HepG2 (cell line): ENCODE results near the gene DHX8. TPM values are rescaled to one million over a fixed set of nuclear protein-coding genes. Genes with fewer than 3 reads are reported as not detected.
A peak's percentile ranks its signal among the peaks of the same experiment; 100 is the strongest.

Experiments used
- ATF7-NPFF ChIP-seq: sonication (generic); formaldehyde crosslinking; IDR thresholded peaks from 2 replicates; pipeline ENCODE4 v1.8.1; 2023; ENCODE audit warnings: mild to moderate bottlenecking, low read depth, missing genetic modification reagents, moderate library complexity
- CHCHD3 ChIP-seq: sonication (generic); formaldehyde crosslinking; IDR thresholded peaks from 2 replicates; pipeline ENCODE4 v1.8.0; 2022; ENCODE audit warnings: mild to moderate bottlenecking, missing genetic modification reagents, moderate library complexity
- CSRNP1 ChIP-seq: sonication (generic); formaldehyde crosslinking; IDR thresholded peaks from 2 replicates; pipeline ENCODE4 v1.8.1; 2023; ENCODE audit warnings: mild to moderate bottlenecking, missing genetic modification reagents
- EP300 ChIP-seq, 3 experiments: sonication (generic) in 1 of 3; formaldehyde crosslinking in 1 of 3; IDR thresholded peaks; 2 replicates each; pipeline versions ENCODE4 v1.5.1 to v1.6.1; 2011 to 2020; ENCODE audit warnings: low read depth in 2 of 3, low read length in 2 of 3, borderline replicate concordance in 1 of 3, improper control_type of control experiment in 1 of 3, mild to moderate bottlenecking in 1 of 3, missing genetic modification reagents in 1 of 3, moderate library complexity in 1 of 3
- IRF9 ChIP-seq: sonication (generic); formaldehyde crosslinking; IDR thresholded peaks from 2 replicates; pipeline ENCODE4 v1.8.0; 2022; ENCODE audit warnings: missing genetic modification reagents, mild to moderate bottlenecking, borderline replicate concordance
- KAT2B ChIP-seq: fragments of 150-350 bp; IDR thresholded peaks from 2 replicates; pipeline ENCODE4 v1.6.1; 2014; ENCODE audit warnings: low read depth, low read length, borderline replicate concordance
- NFKB2 ChIP-seq: sonication (generic); formaldehyde crosslinking; IDR thresholded peaks from 2 replicates; pipeline ENCODE4 v1.4.0; 2020; ENCODE audit warnings: missing genetic modification reagents, borderline replicate concordance
- NKX3-1 ChIP-seq: sonication (generic); formaldehyde crosslinking; IDR thresholded peaks from 2 replicates; pipeline ENCODE4 v1.5.0; 2020; ENCODE audit warnings: missing genetic modification reagents
- PHF8 ChIP-seq: sonication (generic); formaldehyde crosslinking; IDR thresholded peaks from 2 replicates; pipeline ENCODE4 v1.5.0; 2020; ENCODE audit warnings: missing genetic modification reagents
- POGK ChIP-seq: sonication (generic); formaldehyde crosslinking; conservative IDR thresholded peaks from 2 replicates; pipeline ENCODE4 v1.8.0; 2022; ENCODE audit warnings: mild to moderate bottlenecking, moderate library complexity, missing genetic modification reagents
- RFX3 ChIP-seq: IDR thresholded peaks from 2 replicates; pipeline ENCODE4 v1.6.1; 2016; ENCODE audit warnings: missing biosample characterization, missing genetic modification reagents
- RFXANK ChIP-seq: IDR thresholded peaks from 2 replicates; pipeline ENCODE4 v1.6.1; 2016
- SCMH1 ChIP-seq: sonication (generic); formaldehyde crosslinking; IDR thresholded peaks from 2 replicates; pipeline ENCODE4 v1.9.0; 2021; ENCODE audit warnings: missing genetic modification reagents, mild to moderate bottlenecking, borderline replicate concordance
- TFDP1 ChIP-seq: IDR thresholded peaks from 2 replicates; pipeline ENCODE4 v1.6.1; 2016; ENCODE audit warnings: missing compliant biosample characterization, missing genetic modification reagents, borderline replicate concordance
- TGIF2 ChIP-seq: IDR thresholded peaks from 2 replicates; pipeline ENCODE4 v1.6.1; 2016; ENCODE audit warnings: control low read depth, missing compliant biosample characterization
- TP53 ChIP-seq: sonication (generic); formaldehyde crosslinking; conservative IDR thresholded peaks from 2 replicates; pipeline ENCODE4 v1.4.0; 2020; ENCODE audit warnings: missing genetic modification reagents
- ZNF10 ChIP-seq: sonication (generic); formaldehyde crosslinking; IDR thresholded peaks from 2 replicates; pipeline ENCODE4 v1.4.0; 2020; ENCODE audit warnings: mild to moderate bottlenecking, low read depth, missing genetic modification reagents, borderline replicate concordance
- ZNF441 ChIP-seq: sonication (generic); formaldehyde crosslinking; IDR thresholded peaks from 2 replicates; pipeline ENCODE4 v1.7.0; 2021; ENCODE audit warnings: missing genetic modification reagents, borderline replicate concordance
- ZNF674 ChIP-seq: sonication (generic); formaldehyde crosslinking; IDR thresholded peaks from 2 replicates; pipeline ENCODE4 v1.5.0; 2020; ENCODE audit warnings: low read depth, mild to moderate bottlenecking, missing genetic modification reagents
- ZNF800 ChIP-seq: sonication (generic); formaldehyde crosslinking; IDR thresholded peaks from 2 replicates; pipeline ENCODE4 v1.4.0; 2020; ENCODE audit warnings: missing genetic modification reagents
- polyA plus RNA-seq, 8 experiments: library from polyadenylated mRNA; depleted of rRNA in 3 of 8; stranded (reverse) in 7 of 8; unstranded in 1 of 8; fragments of >200 nt; fragmentation: Illumina TruSeq in 4 of 8; extraction: Trizol in 4 of 8; gene quantifications; 2 replicates each; pipeline versions ENCODE4 v1.2.1 to v1.2.3, GENCODE V29; 2011 to 2016; ENCODE audit warnings: low read depth in 4 of 8, missing spikeins in 1 of 8, mixed read lengths in 1 of 8; ENCODE audit not compliant: insufficient read depth in 1 of 8
- total RNA-seq, 5 experiments: library from RNA; depleted of rRNA; stranded (reverse); fragments of >200 nt; fragmentation: Illumina TruSeq; extraction: Trizol; gene quantifications; 2 replicates each; pipeline ENCODE4 v1.2.3, GENCODE V29; 2016; ENCODE audit warnings: low read depth in 1 of 5

Gene DHX8
- total and polyA plus RNA-seq, 2 of the 13 experiments (the other 11 are each of a cell fraction or from before 2014, with no cell fraction given) = 24.8 to 48.9 TPM

GRCh38 chr17:43559161-43559816, 75.5 kb downstream of the DHX8 start (continued):
- TF ChIP-seq ZNF10 (CRISPR knock-in tag) (no peak), RFX3 (CRISPR knock-in tag) (no peak), TP53 (CRISPR knock-in tag) (no peak), EP300 (IDR thresholded peaks at IDR 0.05; ENCODE audit: low read depth in 2 of 2, low read length in 2 of 2) (peak in 1 of 2 experiments; percentile 33; a peak in 2 of 4 replicates), EP300 (CRISPR knock-in tag; IDR thresholded peaks at IDR 0.05; ENCODE audit: borderline replicate concordance) (peak; percentile 45; the same call in 1 of the 2 replicates), ZNF441 (CRISPR knock-in tag) (peak; percentile 68; the same call in 1 of the 2 replicates), ZNF800 (CRISPR knock-in tag) (no peak), NFKB2 (0 out of 2 replicates have a peak, but pooled peaks have one; percentile 31), TGIF2 (CRISPR knock-in tag) (peak; percentile 10; the same call in 1 of the 2 replicates), TFDP1 (CRISPR knock-in tag) (peak; percentile 4; the same call in 1 of the 2 replicates), SCMH1 (CRISPR knock-in tag) (no peak), ATF7-NPFF (CRISPR knock-in tag) (peak; percentile 75; the same call in 1 of the 2 replicates), IRF9 (CRISPR knock-in tag) (peak; percentile 28; the same call in 1 of the 2 replicates), CHCHD3 (CRISPR knock-in tag) (no peak), ZNF674 (CRISPR knock-in tag) (no peak), RFXANK (CRISPR knock-in tag) (no peak), KAT2B (no peak), POGK (peak; percentile 53; the same call in 1 of the 2 replicates), PHF8 (CRISPR knock-in tag) (no peak; the same call in 1 of the 2 replicates), CSRNP1 (CRISPR knock-in tag) (peak; percentile 31; the same call in 1 of the 2 replicates), NKX3-1 (no peak)
